SKM-1 (cell line): Measurements from ENCODE around the gene HECA.
A peak's percentile ranks its signal among the peaks of the same experiment; 100 is the strongest.
"Not testable (repeated sequence)": the region's sequence is repeated elsewhere in the genome, so short reads cannot be mapped to it uniquely, and the experiment has no call there.

ENCODE experiments used
- DNase-seq: peaks from one replicate; lab custom pipeline; 2025; ENCODE audit not compliant: unreplicated experiment; lab: John Stamatoyannopoulos, UW

HECA gene

DNA sequence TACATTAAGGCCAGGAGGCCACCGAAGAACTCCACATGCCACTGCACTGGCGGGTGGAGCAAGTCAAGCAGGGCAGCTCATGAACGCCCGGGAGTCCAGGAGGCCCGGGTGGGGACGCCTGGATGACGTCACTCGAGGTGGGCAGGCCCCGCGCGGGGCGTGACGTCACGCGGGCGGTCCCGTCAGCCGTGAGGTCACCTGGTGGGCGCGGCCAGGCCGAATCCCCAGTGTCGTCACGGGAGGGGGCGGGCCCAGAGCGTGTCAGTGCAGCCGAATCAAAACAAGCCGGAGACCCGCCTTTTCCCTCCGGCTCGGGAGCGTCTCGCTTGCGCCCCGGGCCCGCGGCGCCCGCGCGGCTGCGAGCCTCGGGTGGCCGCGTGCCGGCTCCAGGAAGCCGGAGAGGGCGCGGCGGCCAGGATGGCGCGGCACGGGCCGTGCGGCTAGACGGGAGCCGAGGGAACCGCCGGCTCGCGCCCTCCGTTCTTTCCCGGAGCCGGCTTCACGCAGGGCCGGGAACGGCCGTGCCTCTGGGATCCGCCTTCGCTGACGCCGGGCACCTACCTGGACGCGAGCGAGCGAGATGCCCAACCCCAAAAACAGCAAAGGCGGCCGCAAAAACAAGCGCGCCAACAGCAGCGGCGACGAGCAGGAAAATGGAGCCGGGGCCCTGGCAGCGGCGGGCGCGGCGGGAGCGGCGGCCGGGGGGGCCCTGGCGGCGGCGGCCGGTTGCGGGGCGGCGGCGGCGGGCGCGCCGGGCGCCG is at the start of gene HECA:
Gene HECA, plus strand, starts transcription at position 264 of the 761 bp plus-strand sequence. Its CDS starts 317 bp downstream, at position 581.
- peak; percentile 66 for DNase-seq

- DNase-seq = no peak
Observed at GRCh38 chr6:139091826-139092225, 43.1 kb upstream of the HECA start.

- DNase-seq = no peak
Observed at GRCh38 chr6:139099984-139100383, 34.9 kb upstream of the HECA start.

DNA sequence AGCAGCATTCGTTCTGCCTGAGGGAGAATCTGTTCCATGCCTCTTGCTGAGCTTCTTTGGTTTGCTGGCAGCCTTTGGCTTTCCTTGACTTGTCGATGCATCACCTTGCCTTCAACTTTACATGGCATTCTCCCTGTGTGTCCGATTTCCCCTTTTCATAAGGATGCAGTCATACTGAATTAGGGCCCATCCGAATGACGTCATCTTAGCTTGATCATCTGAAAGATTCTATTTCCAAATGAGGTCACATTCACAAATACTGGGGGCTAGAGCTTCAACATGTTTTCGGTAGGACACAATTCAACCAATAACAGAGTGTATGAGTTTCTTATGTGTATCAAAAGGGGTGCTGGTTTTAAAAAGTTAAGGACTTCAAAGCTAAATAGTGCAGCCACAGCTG is 27.8 kb upstream of the HECA start:
- no peak for DNase-seq

GRCh38 chr6:139108378-139108777 is 26.5 kb upstream of the HECA start:
- DNase-seq = no peak

- DNase-seq = no peak
Observed at GRCh38 chr6:139109558-139109957, 25.3 kb upstream of the HECA start.

GRCh38 chr6:139112146-139112545 is 22.7 kb upstream of the HECA start:
- no peak for DNase-seq

GRCh38 chr6:139112561-139112960 is 22.3 kb upstream of the HECA start:
- DNase-seq = no peak

GRCh38 chr6:139114746-139115145 is 20.1 kb upstream of the HECA start:
- DNase-seq = no peak

- DNase-seq = no peak
Observed at GRCh38 chr6:139115989-139116758, 18.7 kb upstream of the HECA start.

DNA sequence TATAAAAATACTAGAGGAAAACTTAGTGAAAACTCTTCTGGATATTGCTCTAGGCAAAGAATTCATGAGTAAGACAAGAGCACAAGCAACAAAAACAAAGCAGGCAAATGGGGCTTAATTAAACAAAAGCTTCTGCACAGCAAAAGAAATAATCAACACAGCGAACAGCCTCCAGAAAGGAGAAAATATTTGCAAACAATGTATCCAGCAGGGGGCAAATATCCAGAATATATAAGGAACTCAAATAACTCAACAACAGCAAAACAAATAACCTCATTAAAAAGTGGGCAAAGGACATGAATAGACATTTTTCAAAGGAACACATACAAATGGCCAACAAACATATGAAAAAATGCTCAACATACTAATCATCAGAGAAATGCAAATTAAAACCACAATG is 17.1 kb upstream of the HECA start:
- DNase-seq = no peak

DNA sequence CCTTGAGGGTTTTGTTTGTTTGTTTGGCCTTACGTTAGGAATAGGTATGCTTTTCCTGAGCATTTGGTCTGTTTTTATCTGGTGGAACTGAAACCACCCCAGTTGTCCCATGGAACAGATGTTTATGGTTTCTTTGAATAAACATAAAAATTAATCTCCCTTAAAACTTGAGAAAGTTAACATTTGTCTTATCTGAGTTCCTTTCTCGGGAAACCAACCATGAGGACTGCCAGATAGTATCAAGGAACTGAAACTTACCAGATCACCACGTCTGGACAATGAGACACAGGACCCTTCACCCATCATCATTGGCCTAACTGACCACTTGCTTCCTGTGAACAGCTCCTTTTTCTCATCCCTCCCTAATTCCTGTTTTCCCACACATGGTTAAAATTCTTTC is 15.3 kb upstream of the HECA start:
- no peak for DNase-seq

DNA sequence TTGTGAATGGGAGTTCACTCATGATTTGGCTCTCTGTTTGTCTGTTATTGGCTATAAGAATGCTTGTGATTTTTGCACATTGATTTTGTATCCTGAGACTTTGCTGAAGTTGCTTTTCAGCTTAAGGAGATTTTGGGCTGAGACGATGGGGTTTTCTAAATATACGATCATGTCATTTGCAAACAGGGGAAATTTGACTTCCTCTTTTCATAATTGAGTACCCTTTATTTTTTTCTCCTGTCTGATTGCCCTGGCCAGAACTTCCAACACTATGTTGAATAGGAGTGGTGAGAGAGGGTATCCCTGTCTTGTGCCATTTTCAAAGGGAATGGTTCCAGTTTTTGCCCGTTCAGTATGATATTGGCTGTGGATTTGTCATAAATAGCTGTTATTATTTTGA is 12.1 kb upstream of the HECA start:
- DNase-seq = not testable (repeated sequence)

GRCh38 chr6:139124887-139125672 is 9.8 kb upstream of the HECA start:
- DNase-seq = peak; percentile 74

DNA sequence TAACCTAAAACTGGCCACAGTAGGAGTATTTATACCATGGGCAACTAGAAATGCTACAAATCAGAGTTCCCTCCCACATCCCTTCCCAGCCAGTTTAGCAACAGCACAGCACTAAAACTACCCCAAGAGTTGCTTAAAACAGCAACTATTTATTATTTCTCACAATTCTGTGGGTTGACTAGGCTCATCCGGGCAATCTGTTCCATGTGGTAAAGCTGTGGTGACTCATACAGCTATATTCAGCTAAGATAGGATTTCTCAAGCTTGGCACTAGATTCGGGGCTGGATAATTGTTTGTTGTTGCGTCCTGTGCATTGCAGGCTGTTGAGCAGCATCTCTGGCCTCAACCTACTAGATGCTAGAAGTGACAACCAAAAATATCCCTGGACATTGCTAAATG is 8.6 kb upstream of the HECA start:
- DNase-seq = peak; percentile 53

GRCh38 chr6:139126931-139127330 is 7.9 kb upstream of the HECA start:
- DNase-seq = no peak

DNA sequence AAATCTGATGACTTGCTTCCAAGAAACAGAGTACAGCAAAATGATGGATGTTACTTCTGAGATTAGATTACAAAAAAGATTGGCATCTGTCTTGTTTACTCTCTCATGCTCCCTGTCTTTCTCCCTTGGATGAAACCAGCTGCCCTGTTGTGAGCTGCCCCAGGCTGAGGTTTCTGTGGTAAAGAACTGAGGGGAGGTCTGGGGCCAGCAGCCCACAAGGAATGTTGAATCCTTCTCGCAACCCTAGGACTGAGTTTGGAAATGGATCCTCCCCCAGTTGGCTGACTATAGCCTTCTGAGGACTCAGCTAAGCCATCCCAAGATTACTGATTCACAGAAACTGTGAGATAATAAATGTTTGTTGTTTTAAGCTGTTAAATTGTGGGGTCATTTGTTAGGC is 5.6 kb upstream of the HECA start:
- DNase-seq = no peak

- DNase-seq = peak; percentile 27
Observed at GRCh38 chr6:139131736-139132280, 3.1 kb upstream of the HECA start.

DNA sequence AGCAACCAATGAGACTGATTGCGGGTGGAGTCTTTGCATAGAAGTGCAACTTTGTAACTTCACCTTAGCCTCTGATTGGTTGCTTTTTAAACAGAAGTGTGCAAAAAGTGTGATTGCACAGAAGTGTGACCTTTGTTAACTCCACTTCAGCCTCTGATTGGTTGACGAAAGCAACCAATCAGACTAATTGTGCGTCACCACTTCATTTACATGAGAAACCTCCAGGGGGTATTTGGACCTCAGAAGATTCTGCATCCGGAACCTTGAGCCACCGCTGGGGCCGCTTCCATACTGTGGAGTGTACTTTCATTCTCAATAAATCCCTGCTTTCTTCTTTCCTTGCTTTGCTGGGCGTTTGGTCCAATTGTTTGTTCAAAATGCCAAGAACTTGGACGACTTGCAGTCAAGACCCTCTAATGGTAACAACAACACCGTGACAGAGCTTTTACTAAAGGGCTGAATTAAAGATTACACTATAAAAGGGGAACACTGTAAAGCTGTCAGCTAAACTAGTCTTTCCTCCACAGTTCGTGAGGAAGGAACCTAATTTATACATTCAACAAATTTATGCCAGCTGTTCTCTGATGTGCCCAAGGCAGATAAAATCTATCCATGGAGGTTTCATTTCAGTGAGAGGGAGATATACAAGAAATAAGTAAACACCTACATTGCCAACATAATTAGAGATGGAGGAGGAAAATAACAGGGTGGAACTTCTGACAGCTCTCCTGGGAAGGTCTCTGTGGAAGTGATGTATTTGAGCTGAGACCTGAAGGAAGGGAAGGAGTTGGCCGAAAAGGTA is 1.4 kb upstream of the HECA start:
- no peak for DNase-seq

DNA sequence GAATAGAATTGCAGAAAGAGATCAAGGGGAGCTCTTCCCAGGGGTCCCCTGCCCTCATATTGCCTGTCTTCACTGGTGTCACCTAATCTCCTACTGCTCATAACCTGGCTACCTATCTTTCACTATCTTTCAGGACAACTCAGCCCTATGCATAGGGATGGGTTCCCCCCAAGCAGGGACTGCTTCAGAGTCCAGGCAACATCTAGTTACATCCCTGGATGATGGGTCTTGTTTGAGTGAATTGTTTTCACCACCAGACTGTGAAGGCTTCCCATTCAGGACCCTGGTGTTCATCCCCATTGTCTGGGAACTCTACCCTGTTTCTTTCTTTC is 850 bp upstream of the HECA start:
- DNase-seq = no peak
